Esophagus squamous epithelium (tissue), 5 donors: ENCODE data around the gene STRIP2. TPM values are rescaled to one million over a fixed set of nuclear protein-coding genes. Genes with fewer than 3 reads are reported as not detected.

Experiments
- DNase-seq: peaks from one replicate; lab custom pipeline; 2025; lab: John Stamatoyannopoulos, UW
- H3K27ac ChIP-seq, 4 donors: fragments of 200-600 bp; sonication (generic); one replicate each; pipeline ENCODE4 v1.5.1; 2016 to 2019; ENCODE audit warnings: mild to moderate bottlenecking in 1 of 4
- H3K27me3 ChIP-seq, 4 donors: fragments of 200-600 bp; sonication (generic); 1 replicate in 3 of 4; 2 replicates in 1 of 4; pipeline versions ENCODE4 v1.5.1 to v1.6.0; 2017 to 2021; ENCODE audit warnings: antibody characterized with exemption in 1 of 4
- H3K36me3 ChIP-seq, 3 donors: fragments of 200-600 bp; sonication (generic); one replicate each; pipeline ENCODE4 v1.5.1; 2016 to 2019
- H3K4me1 ChIP-seq, 3 donors: fragments of 200-600 bp; sonication (generic); one replicate each; pipeline ENCODE4 v1.5.1; 2017 to 2019
- H3K4me3 ChIP-seq, 4 donors: fragments of 200-600 bp; sonication (generic); 1 replicate in 3 of 4; 2 replicates in 1 of 4; pipeline ENCODE4 v1.5.1; 2016 to 2019; ENCODE audit warnings: mild to moderate bottlenecking in 2 of 4, moderate library complexity in 1 of 4
- H3K9me3 ChIP-seq, 3 donors: fragments of 200-600 bp; sonication (generic); one replicate each; pipeline ENCODE4 v1.5.1; 2016 to 2019
- POLR2A ChIP-seq, 4 donors: fragments of 450-650 bp; IDR thresholded peaks; one replicate each; pipeline ENCODE4 v1.6.1; 2017; ENCODE audit warnings: antibody characterized with exemption in 4 of 4, mild to moderate bottlenecking in 4 of 4, moderate library complexity in 3 of 4
- WGBS, 2 donors: methylation state at CpG; one replicate each; pipeline ENCODE4 v1.1.5; 2018; 5-methylcytosine and 5-hydroxymethylcytosine counted together
- intact Hi-C: fragments of 100-400 bp; cut with DNase I; formaldehyde crosslinking; loops from one replicate; pipeline ENCODE4 v1.15.0; 2022
- total RNA-seq, 4 donors: library from RNA; depleted of rRNA; stranded (reverse); fragments of >200 nt; gene quantifications; one replicate each; pipeline ENCODE4 v1.1.0, GENCODE V29; 2016
- TF ChIP-seq, protein P1 (sequence below), 6 experiments: fragments of 450-650 bp in 4 of 6; fragments of 200-600 bp in 2 of 6; sonication (generic) in 2 of 6; IDR thresholded peaks; one replicate each; pipeline ENCODE4 v1.5.1; 2016 to 2019; ENCODE audit warnings: antibody characterized with exemption in 6 of 6, mild to moderate bottlenecking in 4 of 6, moderate library complexity in 4 of 6
- donor health status: DM: yes; HTN: yes; CAD: no.

Gene STRIP2
- total RNA-seq, 4 donors from 2014 or later, result 0.76 to 6.3 (median 1.5) TPM

GRCh38 chr7:129387537-129387936 is 46.7 kb upstream of the STRIP2 start:
- TF ChIP-seq POLR2A (IDR thresholded peaks at IDR 0.05), result no peak
- TF ChIP-seq, protein P1, sequence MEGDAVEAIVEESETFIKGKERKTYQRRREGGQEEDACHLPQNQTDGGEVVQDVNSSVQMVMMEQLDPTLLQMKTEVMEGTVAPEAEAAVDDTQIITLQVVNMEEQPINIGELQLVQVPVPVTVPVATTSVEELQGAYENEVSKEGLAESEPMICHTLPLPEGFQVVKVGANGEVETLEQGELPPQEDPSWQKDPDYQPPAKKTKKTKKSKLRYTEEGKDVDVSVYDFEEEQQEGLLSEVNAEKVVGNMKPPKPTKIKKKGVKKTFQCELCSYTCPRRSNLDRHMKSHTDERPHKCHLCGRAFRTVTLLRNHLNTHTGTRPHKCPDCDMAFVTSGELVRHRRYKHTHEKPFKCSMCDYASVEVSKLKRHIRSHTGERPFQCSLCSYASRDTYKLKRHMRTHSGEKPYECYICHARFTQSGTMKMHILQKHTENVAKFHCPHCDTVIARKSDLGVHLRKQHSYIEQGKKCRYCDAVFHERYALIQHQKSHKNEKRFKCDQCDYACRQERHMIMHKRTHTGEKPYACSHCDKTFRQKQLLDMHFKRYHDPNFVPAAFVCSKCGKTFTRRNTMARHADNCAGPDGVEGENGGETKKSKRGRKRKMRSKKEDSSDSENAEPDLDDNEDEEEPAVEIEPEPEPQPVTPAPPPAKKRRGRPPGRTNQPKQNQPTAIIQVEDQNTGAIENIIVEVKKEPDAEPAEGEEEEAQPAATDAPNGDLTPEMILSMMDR (IDR thresholded peaks at IDR 0.05), result no peak
- intact Hi-C loops, result no loop called here
- H3K9me3 ChIP-seq, result no peaks in the 10 kb centered on the region
- H3K27me3 ChIP-seq, result no peaks in the 10 kb centered on the region
- H3K4me3 ChIP-seq, result no peak overlapping the region
- WGBS, 2 donors, result 62 to 67% methylated on average over 2 of the region's 2 CpGs
- peaks cover 0 to 69% (median 0%) of the 10 kb centered on the region in 3 donors for H3K36me3 ChIP-seq
- DNase-seq, result no peak
- no peaks in the 10 kb centered on the region for H3K4me1 ChIP-seq
- no peak overlapping the region for H3K27ac ChIP-seq

GRCh38 chr7:129388333-129389098 is 45.7 kb upstream of the STRIP2 start:
- intact Hi-C loops, result no loop called here
- WGBS, 2 donors, result 94 to 95% methylated on average over 8 of the region's 8 CpGs

GRCh38 chr7:129389829-129390228 is 44.4 kb upstream of the STRIP2 start:
- TF ChIP-seq, protein P1 (IDR thresholded peaks at IDR 0.05), result no peak
- TF ChIP-seq POLR2A (IDR thresholded peaks at IDR 0.05), result no peak
- Histone ChIP-seq H3K36me3 (peaks cover 0 to 49% (median 0%) of the 10 kb centered on the region in 3 donors), H3K4me3 (no peak overlapping the region), H3K4me1 (no peaks in the 10 kb centered on the region), H3K27me3 (no peaks in the 10 kb centered on the region), H3K9me3 (no peaks in the 10 kb centered on the region), H3K27ac (no peak overlapping the region)
- intact Hi-C loops, result no loop called here
- no peak for DNase-seq
- WGBS, 2 donors, result 21 to 35% methylated on average over 1 of the region's 1 CpG

More at GRCh38 chr7:129388333-129389098, 45.7 kb upstream of the STRIP2 start:
- no peak for DNase-seq
- Histone ChIP-seq H3K27me3 (no peaks in the 10 kb centered on the region), H3K27ac (no peak overlapping the region), H3K9me3 (no peaks in the 10 kb centered on the region), H3K36me3 (peaks cover 0 to 60% (median 0%) of the 10 kb centered on the region in 3 donors), H3K4me1 (no peaks in the 10 kb centered on the region), H3K4me3 (no peak overlapping the region)
- TF ChIP-seq, protein P1 (IDR thresholded peaks at IDR 0.05), result no peak
- no peak for TF ChIP-seq POLR2A (IDR thresholded peaks at IDR 0.05)

DNA sequence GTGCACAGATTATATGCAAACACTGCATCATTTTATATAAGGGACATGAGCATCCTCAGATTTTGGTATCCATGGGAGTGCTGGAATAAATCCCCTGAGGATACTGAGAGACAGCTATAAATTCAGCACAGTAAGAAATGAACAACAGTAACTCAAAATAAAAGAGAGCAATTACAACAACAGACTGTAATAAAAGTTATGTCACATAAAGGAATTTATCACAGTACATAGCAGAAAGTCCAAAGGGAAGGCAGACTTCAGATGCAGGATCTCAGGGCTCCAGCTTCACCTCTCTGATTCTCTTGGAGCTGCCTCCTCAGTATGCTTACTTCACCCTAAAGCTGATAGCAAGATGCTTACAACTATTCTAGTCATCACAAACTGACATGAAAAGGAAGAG is 43.9 kb upstream of the STRIP2 start:
- Histone ChIP-seq H3K27ac (no peak overlapping the region), H3K27me3 (no peaks in the 10 kb centered on the region), H3K4me1 (no peaks in the 10 kb centered on the region), H3K9me3 (no peaks in the 10 kb centered on the region), H3K36me3 (peaks cover 0 to 49% (median 0%) of the 10 kb centered on the region in 3 donors), H3K4me3 (no peak overlapping the region)
- intact Hi-C loops, result no loop called here
- no peak for DNase-seq
- TF ChIP-seq, protein P1 (IDR thresholded peaks at IDR 0.05), result no peak
- TF ChIP-seq POLR2A (IDR thresholded peaks at IDR 0.05), result no peak

- Histone ChIP-seq H3K4me3 (no peak overlapping the region), H3K27ac (no peak overlapping the region), H3K9me3 (no peaks in the 10 kb centered on the region), H3K27me3 (no peaks in the 10 kb centered on the region), H3K4me1 (no peaks in the 10 kb centered on the region), H3K36me3 (peaks cover 0 to 53% (median 0%) of the 10 kb centered on the region in 3 donors)
- TF ChIP-seq, protein P1 (IDR thresholded peaks at IDR 0.05), result no peak
- TF ChIP-seq POLR2A (IDR thresholded peaks at IDR 0.05), result no peak
- intact Hi-C loops, result no loop called here
- 91 to 94% methylated on average over 2 of the region's 2 CpGs for WGBS, 2 donors
- no peak for DNase-seq
Observed at GRCh38 chr7:129391546-129392171, 42.6 kb upstream of the STRIP2 start.
